Measurements from ENCODE around the gene TRIP4. TPM values are rescaled to one million over a fixed set of nuclear protein-coding genes. Genes with fewer than 3 reads are reported as not detected.

Gene TRIP4
- total and polyA plus RNA-seq, 9 of the 15 experiments (the other 6 are each of a cell fraction or from before 2014, with no cell fraction given) = 7.6 to 23.3 (median 16.7) TPM

DNA sequence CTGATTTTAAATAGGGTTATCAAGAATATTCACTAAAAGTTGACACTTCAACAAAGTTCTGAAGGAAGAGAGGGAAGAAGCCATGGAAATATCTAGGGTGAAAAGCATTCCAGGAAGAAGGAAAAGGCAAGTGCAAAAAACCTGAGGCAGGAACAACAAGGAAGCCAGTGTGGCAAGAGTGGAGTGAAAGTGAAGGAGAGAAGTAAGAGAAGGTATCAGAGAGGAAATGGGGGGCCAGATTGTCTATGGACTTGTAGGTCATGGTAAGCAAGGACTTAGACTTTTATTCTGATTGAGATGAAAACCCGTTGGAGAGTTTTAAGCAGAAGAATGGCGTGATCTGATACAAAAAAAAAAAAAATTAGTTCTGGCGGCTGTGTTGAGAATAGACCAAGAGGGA is 54.2 kb downstream of the TRIP4 start:
- in situ Hi-C loops (cut with MboI) (no loop called here), intact Hi-C loops (cut with micrococcal nuclease) (no loop called here)
- no peak overlapping the region for H3K9ac ChIP-seq (ENCODE audit: insufficient read depth in 1 of 2, low read depth in 2 of 2, low read length in 2 of 2)
- H3K4me2 ChIP-seq (ENCODE audit: insufficient read depth, low read length) = no peak overlapping the region
- H3K79me2 ChIP-seq (ENCODE audit: control insufficient read depth, insufficient read depth, low read length) = no peaks in the 10 kb centered on the region
- no peaks in the 10 kb centered on the region for H3K27me3 ChIP-seq (ENCODE audit: control insufficient read depth in 2 of 2, insufficient read depth in 2 of 2, low read length in 2 of 2)
- DNase-seq (ENCODE audit: extremely low read depth in 1 of 4, low spot score in 3 of 4) (no peak), FAIRE-seq (no peak), ATAC-seq (no peak)
- H3K4me3 ChIP-seq = no peak overlapping the region
- no TSS peak for BruUV-seq (replicated peaks)
- POLR2A ChIA-PET = no interaction called here
- no peak overlapping the region for H2AFZ ChIP-seq (ENCODE audit: low read depth, low read length)
- H3K36me3 ChIP-seq (ENCODE audit: control insufficient read depth, insufficient read depth, low read length) = no peaks in the 10 kb centered on the region
- no peak overlapping the region for H3K27ac ChIP-seq (ENCODE audit: extremely low read depth, low read depth, low read length)
- no peaks in the 10 kb centered on the region for H3K9me1 ChIP-seq (ENCODE audit: control insufficient read depth, insufficient read depth, low read length)
- H3K4me1 ChIP-seq (replicated peaks in 1 of 2; ENCODE audit: control insufficient read depth in 2 of 2, insufficient read depth in 2 of 2, low read length in 2 of 2) = peaks cover 8 to 25% of the 10 kb centered on the region in 2 experiments; a peak in 4 of 5 replicates
- H4K20me1 ChIP-seq (replicated peaks; ENCODE audit: control insufficient read depth, insufficient read depth, low read length) = peaks cover 5% of the 10 kb centered on the region; the same call in 1 of the 2 replicates
- CTCF ChIA-PET (ENCODE audit: low intra/inter-chr PET ratio) = no interaction called here
- no peaks in the 10 kb centered on the region for H3K9me3 ChIP-seq (replicated peaks; ENCODE audit: control insufficient read depth, insufficient read depth, low read depth, low read length)
- 51% methylated on average over 2 of the region's 3 CpGs for WGBS (ENCODE audit: insufficient coverage, low coverage, missing lambda C conversion rate)
- TF ChIP-seq DMBX1 (CRISPR knock-in tag; IDR thresholded peaks at IDR 0.05; ENCODE audit: borderline replicate concordance) (no peak), PTTG1 (tag; IDR thresholded peaks at IDR 0.05; ENCODE audit: low read depth) (no peak), CBX2 (IDR thresholded peaks at IDR 0.05; ENCODE audit: insufficient read depth, low read length, poor library complexity, severe bottlenecking) (no peak), MAFK (IDR thresholded peaks at IDR 0.05; ENCODE audit: low read length) (no peak), STAT5B (CRISPR knock-in tag; IDR thresholded peaks at IDR 0.05) (no peak), EWSR1 (IDR thresholded peaks at IDR 0.05; ENCODE audit: borderline replicate concordance, low read depth, partially characterized antibody) (no peak), RFX7 (CRISPR knock-in tag; IDR thresholded peaks at IDR 0.05) (no peak), SUPT5H (IDR thresholded peaks at IDR 0.05) (no peak), SRSF7 (optimal IDR thresholded peaks at IDR 0.05; ENCODE audit: low read depth, low read length) (no peak), TFAM (CRISPR knock-in tag; conservative IDR thresholded peaks at IDR 0.05) (no peak), NCOR1 (IDR thresholded peaks at IDR 0.05) (no peak)
- TF ChIP-seq, protein P1, sequence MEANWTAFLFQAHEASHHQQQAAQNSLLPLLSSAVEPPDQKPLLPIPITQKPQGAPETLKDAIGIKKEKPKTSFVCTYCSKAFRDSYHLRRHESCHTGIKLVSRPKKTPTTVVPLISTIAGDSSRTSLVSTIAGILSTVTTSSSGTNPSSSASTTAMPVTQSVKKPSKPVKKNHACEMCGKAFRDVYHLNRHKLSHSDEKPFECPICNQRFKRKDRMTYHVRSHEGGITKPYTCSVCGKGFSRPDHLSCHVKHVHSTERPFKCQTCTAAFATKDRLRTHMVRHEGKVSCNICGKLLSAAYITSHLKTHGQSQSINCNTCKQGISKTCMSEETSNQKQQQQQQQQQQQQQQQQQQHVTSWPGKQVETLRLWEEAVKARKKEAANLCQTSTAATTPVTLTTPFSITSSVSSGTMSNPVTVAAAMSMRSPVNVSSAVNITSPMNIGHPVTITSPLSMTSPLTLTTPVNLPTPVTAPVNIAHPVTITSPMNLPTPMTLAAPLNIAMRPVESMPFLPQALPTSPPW (CRISPR knock-in tag; IDR thresholded peaks at IDR 0.05) = no peak
- TF ChIP-seq, protein P2, sequence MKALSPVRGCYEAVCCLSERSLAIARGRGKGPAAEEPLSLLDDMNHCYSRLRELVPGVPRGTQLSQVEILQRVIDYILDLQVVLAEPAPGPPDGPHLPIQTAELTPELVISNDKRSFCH (CRISPR knock-in tag; IDR thresholded peaks at IDR 0.05) = no peak
- TF ChIP-seq, protein P2 (tag; IDR thresholded peaks at IDR 0.05) = no peak
- TF ChIP-seq, protein P3, sequence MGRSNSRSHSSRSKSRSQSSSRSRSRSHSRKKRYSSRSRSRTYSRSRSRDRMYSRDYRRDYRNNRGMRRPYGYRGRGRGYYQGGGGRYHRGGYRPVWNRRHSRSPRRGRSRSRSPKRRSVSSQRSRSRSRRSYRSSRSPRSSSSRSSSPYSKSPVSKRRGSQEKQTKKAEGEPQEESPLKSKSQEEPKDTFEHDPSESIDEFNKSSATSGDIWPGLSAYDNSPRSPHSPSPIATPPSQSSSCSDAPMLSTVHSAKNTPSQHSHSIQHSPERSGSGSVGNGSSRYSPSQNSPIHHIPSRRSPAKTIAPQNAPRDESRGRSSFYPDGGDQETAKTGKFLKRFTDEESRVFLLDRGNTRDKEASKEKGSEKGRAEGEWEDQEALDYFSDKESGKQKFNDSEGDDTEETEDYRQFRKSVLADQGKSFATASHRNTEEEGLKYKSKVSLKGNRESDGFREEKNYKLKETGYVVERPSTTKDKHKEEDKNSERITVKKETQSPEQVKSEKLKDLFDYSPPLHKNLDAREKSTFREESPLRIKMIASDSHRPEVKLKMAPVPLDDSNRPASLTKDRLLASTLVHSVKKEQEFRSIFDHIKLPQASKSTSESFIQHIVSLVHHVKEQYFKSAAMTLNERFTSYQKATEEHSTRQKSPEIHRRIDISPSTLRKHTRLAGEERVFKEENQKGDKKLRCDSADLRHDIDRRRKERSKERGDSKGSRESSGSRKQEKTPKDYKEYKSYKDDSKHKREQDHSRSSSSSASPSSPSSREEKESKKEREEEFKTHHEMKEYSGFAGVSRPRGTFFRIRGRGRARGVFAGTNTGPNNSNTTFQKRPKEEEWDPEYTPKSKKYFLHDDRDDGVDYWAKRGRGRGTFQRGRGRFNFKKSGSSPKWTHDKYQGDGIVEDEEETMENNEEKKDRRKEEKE (IDR thresholded peaks at IDR 0.05; ENCODE audit: borderline replicate concordance in 1 of 2, control insufficient read depth in 1 of 2, low read depth in 2 of 2, low read length in 1 of 2) = no peak
- TF ChIP-seq, protein P4, sequence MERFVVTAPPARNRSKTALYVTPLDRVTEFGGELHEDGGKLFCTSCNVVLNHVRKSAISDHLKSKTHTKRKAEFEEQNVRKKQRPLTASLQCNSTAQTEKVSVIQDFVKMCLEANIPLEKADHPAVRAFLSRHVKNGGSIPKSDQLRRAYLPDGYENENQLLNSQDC (CRISPR knock-in tag; IDR thresholded peaks at IDR 0.05) = no peak

All from K562 (cell line).